HEK293 (cell line): ENCODE measurements around the gene UPK3A.

Source experiments
- CTCF ChIA-PET: fragments of 350-600 bp; formaldehyde crosslinking; extraction: SDS; loops from one replicate; lab custom pipeline; 2021; ENCODE audit warnings: antibody characterized with exemption; lab: Yijun Ruan, JAX
- POLR2A ChIA-PET: fragments of 300-600 bp; formaldehyde crosslinking; extraction: SDS; loops from one replicate; lab custom pipeline; 2020; ENCODE audit warnings: antibody characterized with exemption, inconsistent platforms; lab: Yijun Ruan, JAX
- H3K27ac ChIP-seq: fragments of 200-500 bp; sonication (Bioruptor generic); 2 replicates; pipeline ENCODE4 v1.5.1; 2014; ENCODE audit warnings: low read depth, low read length, control low read depth, inconsistent platforms; ENCODE audit errors: extremely low read depth
- H3K36me3 ChIP-seq, 2 experiments: fragments of 200-500 bp in 1 of 2; sonication (Bioruptor generic) in 1 of 2; 1 replicate in 1 of 2; 2 replicates in 1 of 2; pipeline ENCODE4 v1.5.1; 2014 to 2017; ENCODE audit warnings: inconsistent platforms in 2 of 2, low read length in 2 of 2; ENCODE audit not compliant: control insufficient read depth in 2 of 2, insufficient read depth in 1 of 2
- H3K4me1 ChIP-seq: fragments of 200-500 bp; sonication (Bioruptor generic); 2 replicates; pipeline ENCODE4 v1.5.1; 2014; ENCODE audit warnings: mild to moderate bottlenecking, low read length, inconsistent platforms; ENCODE audit not compliant: control insufficient read depth, insufficient read depth
- H3K4me3 ChIP-seq: 2 replicates; pipeline ENCODE4 v1.5.1; 2011; ENCODE audit warnings: low read depth, mild to moderate bottlenecking, control low read depth, low read length, moderate library complexity
- H3K9me3 ChIP-seq: fragments of 200-500 bp; sonication (Bioruptor generic); 2 replicates; pipeline ENCODE4 v1.5.1; 2014; ENCODE audit warnings: low read depth, low read length, inconsistent platforms; ENCODE audit not compliant: control insufficient read depth, insufficient read depth
- BCL11B ChIP-seq: fragments of 450-650 bp; formaldehyde crosslinking; IDR thresholded peaks from 2 replicates; pipeline ENCODE4 v1.5.1; 2016; ENCODE audit warnings: low read depth, missing biosample characterization, missing genetic modification characterization
- CTCF ChIP-seq: fragments of 450-650 bp; formaldehyde crosslinking; IDR thresholded peaks from 2 replicates; pipeline ENCODE4 v1.5.1; 2016; ENCODE audit warnings: missing biosample characterization, missing genetic modification characterization
- GLIS1 ChIP-seq: fragments of 450-650 bp; formaldehyde crosslinking; IDR thresholded peaks from 2 replicates; pipeline ENCODE4 v1.5.1; 2016; ENCODE audit warnings: missing biosample characterization, missing genetic modification characterization
- HOXC10 ChIP-seq: sonication (generic); formaldehyde crosslinking; IDR thresholded peaks from 2 replicates; pipeline ENCODE4 v1.8.1; 2023; ENCODE audit warnings: mild to moderate bottlenecking, missing genetic modification reagents
- RBAK ChIP-seq: fragments of 450-650 bp; formaldehyde crosslinking; IDR thresholded peaks from 2 replicates; pipeline ENCODE4 v1.5.1; 2016; ENCODE audit warnings: missing biosample characterization, missing genetic modification characterization
- SALL2 ChIP-seq: fragments of 450-650 bp; formaldehyde crosslinking; IDR thresholded peaks from 2 replicates; pipeline ENCODE4 v1.5.0; 2017; ENCODE audit warnings: missing biosample characterization, mild to moderate bottlenecking, missing genetic modification characterization, borderline replicate concordance
- SP2 ChIP-seq: fragments of 450-650 bp; formaldehyde crosslinking; IDR thresholded peaks from 2 replicates; pipeline ENCODE4 v1.5.1; 2016; ENCODE audit warnings: missing biosample characterization, missing genetic modification characterization
- SP7 ChIP-seq: fragments of 450-650 bp; formaldehyde crosslinking; IDR thresholded peaks from 2 replicates; pipeline ENCODE4 v1.5.1; 2016; ENCODE audit warnings: missing biosample characterization, missing genetic modification characterization
- ZBTB21 ChIP-seq: fragments of 450-650 bp; formaldehyde crosslinking; IDR thresholded peaks from 2 replicates; pipeline ENCODE4 v1.5.1; 2017; ENCODE audit warnings: missing biosample characterization, missing genetic modification characterization
- ZBTB7A ChIP-seq: fragments of 450-650 bp; formaldehyde crosslinking; IDR thresholded peaks from 2 replicates; pipeline ENCODE4 v1.5.1; 2016; ENCODE audit warnings: low read depth, missing biosample characterization, missing genetic modification characterization
- ZEB2 ChIP-seq: fragments of 450-650 bp; formaldehyde crosslinking; IDR thresholded peaks from 2 replicates; pipeline ENCODE4 v1.5.1; 2016; ENCODE audit warnings: missing biosample characterization, missing genetic modification characterization
- ZFP3 ChIP-seq: fragments of 450-650 bp; formaldehyde crosslinking; IDR thresholded peaks from 2 replicates; pipeline ENCODE4 v1.5.1; 2016; ENCODE audit warnings: low read depth, missing biosample characterization, missing genetic modification characterization
- ZNF10 ChIP-seq: fragments of 450-650 bp; formaldehyde crosslinking; IDR thresholded peaks from 2 replicates; pipeline ENCODE4 v1.5.1; 2017; ENCODE audit warnings: missing biosample characterization, missing genetic modification characterization
- ZNF114 ChIP-seq: fragments of 450-650 bp; formaldehyde crosslinking; IDR thresholded peaks from 2 replicates; pipeline ENCODE4 v1.5.0; 2017; ENCODE audit warnings: missing biosample characterization, missing genetic modification characterization
- ZNF121 ChIP-seq: fragments of 450-650 bp; formaldehyde crosslinking; IDR thresholded peaks from 2 replicates; pipeline ENCODE4 v1.5.1; 2016; ENCODE audit warnings: missing biosample characterization, missing genetic modification characterization
- ZNF132 ChIP-seq: fragments of 450-650 bp; formaldehyde crosslinking; IDR thresholded peaks from 2 replicates; pipeline ENCODE4 v1.5.1; 2017; ENCODE audit warnings: missing biosample characterization, missing genetic modification characterization, borderline replicate concordance
- ZNF19 ChIP-seq: fragments of 450-650 bp; formaldehyde crosslinking; IDR thresholded peaks from 2 replicates; pipeline ENCODE4; 2016; ENCODE audit warnings: missing biosample characterization, missing genetic modification characterization, low read depth
- ZNF324 ChIP-seq: fragments of 450-650 bp; formaldehyde crosslinking; IDR thresholded peaks from 2 replicates; pipeline ENCODE4 v1.5.1; 2016; ENCODE audit warnings: missing biosample characterization, missing genetic modification characterization
- ZNF398 ChIP-seq: fragments of 450-650 bp; formaldehyde crosslinking; IDR thresholded peaks from 2 replicates; pipeline ENCODE4 v1.5.1; 2017; ENCODE audit warnings: missing biosample characterization, missing genetic modification characterization
- ZNF449 ChIP-seq: fragments of 450-650 bp; formaldehyde crosslinking; IDR thresholded peaks from 2 replicates; pipeline ENCODE4 v1.5.1; 2017; ENCODE audit warnings: missing biosample characterization, mild to moderate bottlenecking, missing genetic modification characterization, moderate library complexity
- ZNF473 ChIP-seq: fragments of 450-650 bp; formaldehyde crosslinking; IDR thresholded peaks from 2 replicates; pipeline ENCODE4 v1.5.1; 2017; ENCODE audit warnings: missing biosample characterization, missing genetic modification characterization
- ZNF514 ChIP-seq: fragments of 450-650 bp; formaldehyde crosslinking; IDR thresholded peaks from 2 replicates; pipeline ENCODE4 v1.5.1; 2016; ENCODE audit warnings: missing biosample characterization, missing genetic modification characterization
- ZNF530 ChIP-seq: fragments of 450-650 bp; formaldehyde crosslinking; IDR thresholded peaks from 2 replicates; pipeline ENCODE4 v1.5.1; 2016; ENCODE audit warnings: low read depth, missing biosample characterization, missing genetic modification characterization
- ZNF548 ChIP-seq: fragments of 450-650 bp; formaldehyde crosslinking; IDR thresholded peaks from 2 replicates; pipeline ENCODE4 v1.5.1; 2016; ENCODE audit warnings: missing biosample characterization, missing genetic modification characterization
- ZNF585B ChIP-seq: fragments of 450-650 bp; formaldehyde crosslinking; IDR thresholded peaks from 2 replicates; pipeline ENCODE4 v1.5.1; 2016; ENCODE audit warnings: missing biosample characterization, missing genetic modification characterization
- ZNF645 ChIP-seq: fragments of 450-650 bp; formaldehyde crosslinking; IDR thresholded peaks from 2 replicates; pipeline ENCODE4; 2016; ENCODE audit warnings: missing biosample characterization, missing genetic modification characterization
- ZNF785 ChIP-seq: fragments of 450-650 bp; formaldehyde crosslinking; IDR thresholded peaks from 2 replicates; pipeline ENCODE4 v1.5.1; 2016; ENCODE audit warnings: missing biosample characterization, missing genetic modification characterization
- ZNF830 ChIP-seq: fragments of 450-650 bp; IDR thresholded peaks from 2 replicates; pipeline ENCODE4 v1.5.0; 2018; ENCODE audit warnings: missing biosample characterization, missing genetic modification characterization, low read depth, mild to moderate bottlenecking, moderate library complexity

UPK3A gene

GRCh38 chr22:45330548-45330947 lies 45.8 kb downstream of the UPK3A start (continued):
- TF ChIP-seq HOXC10 (CRISPR knock-in tag) (no peak), ZNF19 (no peak), SP7 (tag by site-specific recombination) (no peak), ZNF548 (no peak)

GRCh38 chr22:45331486-45331885 lies 46.7 kb downstream of the UPK3A start:
- no peak overlapping the region for H3K4me3 ChIP-seq
- TF ChIP-seq ZNF830 (tag by site-specific recombination) (no peak), ZNF132 (no peak), ZNF114 (tag by site-specific recombination) (no peak), ZNF514 (tag by site-specific recombination) (no peak), GLIS1 (tag by site-specific recombination) (no peak), ZNF530 (tag by site-specific recombination) (no peak), ZNF449 (tag by site-specific recombination) (no peak), ZNF645 (tag by site-specific recombination) (no peak), CTCF (tag by site-specific recombination) (no peak), ZNF785 (no peak), RBAK (tag by site-specific recombination) (no peak), ZNF473 (tag by site-specific recombination) (no peak)
- no peaks in the 10 kb centered on the region for H3K4me1 ChIP-seq
- POLR2A ChIA-PET: no interaction called here
- H3K9me3 ChIP-seq: no peaks in the 10 kb centered on the region
- peaks cover 31 to 91% of the 10 kb centered on the region in 2 experiments for H3K36me3 ChIP-seq
- no peak overlapping the region for H3K27ac ChIP-seq
- CTCF ChIA-PET: interaction anchor here (0.6 to 0.7 kb wide), 3 partner anchors 10 to 280 kb away, joined by 3 read pairs; no protein-coding TSS in a partner anchor

GRCh38 chr22:45332001-45332400 lies 47.3 kb downstream of the UPK3A start:
- H3K4me1 ChIP-seq: no peaks in the 10 kb centered on the region
- no peaks in the 10 kb centered on the region for H3K9me3 ChIP-seq
- no peak overlapping the region for H3K27ac ChIP-seq
- peaks cover 36 to 96% of the 10 kb centered on the region in 2 experiments for H3K36me3 ChIP-seq
- H3K4me3 ChIP-seq: no peak overlapping the region
- ChIA-PET CTCF (interaction anchor here (0.7 kb wide), 2 partner anchors 14 to 279 kb away, joined by 3 read pairs; no protein-coding TSS in a partner anchor), POLR2A (no interaction called here)
- no peak for TF ChIP-seq ZNF121
- no peak for TF ChIP-seq ZEB2
- TF ChIP-seq BCL11B (tag by site-specific recombination): no peak
- TF ChIP-seq ZNF785: no peak
- TF ChIP-seq ZNF530 (tag by site-specific recombination): no peak
- no peak for TF ChIP-seq SP2 (tag by site-specific recombination)
- no peak for TF ChIP-seq ZFP3 (tag by site-specific recombination)
- no peak for TF ChIP-seq ZNF548
- no peak for TF ChIP-seq ZNF10
- no peak for TF ChIP-seq SALL2 (tag by site-specific recombination)
- TF ChIP-seq ZBTB21 (tag by site-specific recombination): no peak
- TF ChIP-seq ZBTB7A (tag by site-specific recombination): no peak
- TF ChIP-seq ZNF324 (tag by site-specific recombination): no peak
- no peak for TF ChIP-seq ZNF585B (tag by site-specific recombination)
- TF ChIP-seq ZNF398 (tag by site-specific recombination): no peak
- TF ChIP-seq ZNF114 (tag by site-specific recombination): no peak
